ENCODE results near the gene CD79B. TPM values are rescaled to one million over a fixed set of nuclear protein-coding genes. Genes with fewer than 3 reads are reported as not detected.

The CD79B gene
- total RNA-seq, 1 donor from 2014 or later: 0.25 TPM

GRCh38 chr17:63956296-63956920 is 24.3 kb upstream of the CD79B start:
- Histone ChIP-seq H3K4me2 (ENCODE audit: low read length) (no peak overlapping the region), H3K27ac (ENCODE audit: low read depth, low read length) (no peak overlapping the region), H4K20me1 (ENCODE audit: insufficient read depth, low read length) (no peaks in the 10 kb centered on the region), H3K4me1 (ENCODE audit: insufficient read depth, low read length) (no peaks in the 10 kb centered on the region), H3K79me2 (ENCODE audit: insufficient read depth, low read length) (no peaks in the 10 kb centered on the region), H3K4me3 (ENCODE audit: insufficient read depth, low read depth, low read length) (no peak overlapping the region), H3K27me3 (ENCODE audit: insufficient read depth, low read length) (peaks cover 3% of the 10 kb centered on the region), H3K36me3 (ENCODE audit: insufficient read depth, low read length) (no peaks in the 10 kb centered on the region), H3K9me3 (ENCODE audit: insufficient read depth, low read depth, low read length) (no peaks in the 10 kb centered on the region), H3K9ac (ENCODE audit: low read length) (no peak overlapping the region), H2AFZ (ENCODE audit: low read depth, low read length) (no peak overlapping the region)
- H3K4me1 Mint-ChIP-seq (ENCODE audit: low read depth, unreplicated experiment): peaks cover 6% of the 10 kb centered on the region
- H3K9me3 Mint-ChIP-seq (ENCODE audit: unreplicated experiment): no peaks in the 10 kb centered on the region
- H3K4me3 Mint-ChIP-seq (ENCODE audit: unreplicated experiment): no peak overlapping the region
- peaks cover 26% of the 10 kb centered on the region for H3K27me3 Mint-ChIP-seq (ENCODE audit: low read depth, unreplicated experiment)
- DNase-seq (ENCODE audit: low read depth): no peak
- TF ChIP-seq EZH2 (IDR thresholded peaks at IDR 0.05; ENCODE audit: insufficient read depth, low read length) (no peak), CTCF (IDR thresholded peaks at IDR 0.05; ENCODE audit: insufficient read depth, low read depth, low read length) (no peak)
- no peaks in the 10 kb centered on the region for H3K36me3 Mint-ChIP-seq (ENCODE audit: low read depth, unreplicated experiment)
- H3K27ac Mint-ChIP-seq (ENCODE audit: unreplicated experiment): peak overlapping the region; percentile 53
- no peak for FAIRE-seq

- Mint-ChIP-seq H3K4me1 (ENCODE audit: low read depth, unreplicated experiment) (peaks cover 6% of the 10 kb centered on the region), H3K27ac (ENCODE audit: unreplicated experiment) (no peak overlapping the region), H3K27me3 (ENCODE audit: low read depth, unreplicated experiment) (peaks cover 30% of the 10 kb centered on the region), H3K36me3 (ENCODE audit: low read depth, unreplicated experiment) (no peaks in the 10 kb centered on the region), H3K9me3 (ENCODE audit: unreplicated experiment) (no peaks in the 10 kb centered on the region), H3K4me3 (ENCODE audit: unreplicated experiment) (no peak overlapping the region)
- Histone ChIP-seq H3K9ac (ENCODE audit: low read length) (no peak overlapping the region), H3K4me2 (ENCODE audit: low read length) (no peak overlapping the region), H2AFZ (ENCODE audit: low read depth, low read length) (no peak overlapping the region), H3K27me3 (ENCODE audit: insufficient read depth, low read length) (peaks cover 3% of the 10 kb centered on the region), H3K27ac (ENCODE audit: low read depth, low read length) (no peak overlapping the region), H3K4me3 (ENCODE audit: insufficient read depth, low read depth, low read length) (no peak overlapping the region), H4K20me1 (ENCODE audit: insufficient read depth, low read length) (no peaks in the 10 kb centered on the region), H3K79me2 (ENCODE audit: insufficient read depth, low read length) (no peaks in the 10 kb centered on the region), H3K36me3 (ENCODE audit: insufficient read depth, low read length) (no peaks in the 10 kb centered on the region), H3K4me1 (ENCODE audit: insufficient read depth, low read length) (no peaks in the 10 kb centered on the region), H3K9me3 (ENCODE audit: insufficient read depth, low read depth, low read length) (no peaks in the 10 kb centered on the region)
- no peak for TF ChIP-seq CTCF (IDR thresholded peaks at IDR 0.05; ENCODE audit: insufficient read depth, low read depth, low read length)
- TF ChIP-seq EZH2 (IDR thresholded peaks at IDR 0.05; ENCODE audit: insufficient read depth, low read length): no peak
- DNase-seq (ENCODE audit: low read depth): no peak
- no peak for FAIRE-seq
Observed at GRCh38 chr17:63955791-63956190, 23.7 kb upstream of the CD79B start.

- no peak for FAIRE-seq
Observed at GRCh38 chr17:63955232-63955631, 23.1 kb upstream of the CD79B start.

More at GRCh38 chr17:63955232-63955631, 23.1 kb upstream of the CD79B start:
- Histone ChIP-seq H2AFZ (ENCODE audit: low read depth, low read length) (no peak overlapping the region), H3K27me3 (ENCODE audit: insufficient read depth, low read length) (peaks cover 3% of the 10 kb centered on the region), H3K27ac (ENCODE audit: low read depth, low read length) (no peak overlapping the region), H3K9me3 (ENCODE audit: insufficient read depth, low read depth, low read length) (no peaks in the 10 kb centered on the region), H3K4me1 (ENCODE audit: insufficient read depth, low read length) (no peaks in the 10 kb centered on the region), H3K36me3 (ENCODE audit: insufficient read depth, low read length) (no peaks in the 10 kb centered on the region), H4K20me1 (ENCODE audit: insufficient read depth, low read length) (no peaks in the 10 kb centered on the region), H3K79me2 (ENCODE audit: insufficient read depth, low read length) (no peaks in the 10 kb centered on the region), H3K4me3 (ENCODE audit: insufficient read depth, low read depth, low read length) (no peak overlapping the region), H3K9ac (ENCODE audit: low read length) (no peak overlapping the region), H3K4me2 (ENCODE audit: low read length) (no peak overlapping the region)
- H3K4me1 Mint-ChIP-seq (ENCODE audit: low read depth, unreplicated experiment): peaks cover 6% of the 10 kb centered on the region
- H3K36me3 Mint-ChIP-seq (ENCODE audit: low read depth, unreplicated experiment): no peaks in the 10 kb centered on the region
- TF ChIP-seq CTCF (IDR thresholded peaks at IDR 0.05; ENCODE audit: insufficient read depth, low read depth, low read length) (no peak), EZH2 (IDR thresholded peaks at IDR 0.05; ENCODE audit: insufficient read depth, low read length) (no peak)
- no peak overlapping the region for H3K4me3 Mint-ChIP-seq (ENCODE audit: unreplicated experiment)
- H3K27me3 Mint-ChIP-seq (ENCODE audit: low read depth, unreplicated experiment): peaks cover 28% of the 10 kb centered on the region
- H3K9me3 Mint-ChIP-seq (ENCODE audit: unreplicated experiment): no peaks in the 10 kb centered on the region
- H3K27ac Mint-ChIP-seq (ENCODE audit: unreplicated experiment): no peak overlapping the region
- DNase-seq (ENCODE audit: low read depth): no peak

Data from astrocyte (in vitro differentiated cells and primary cell).